Measurements from ENCODE around the gene NFKBIL1.

The NFKBIL1 gene

GRCh38 chr6:31560697-31561058 is 13.3 kb downstream of the NFKBIL1 start:
- DNase-seq, result no peak

GRCh38 chr6:31567531-31568370 is 20.3 kb downstream of the NFKBIL1 start:
- no peak for DNase-seq

DNA sequence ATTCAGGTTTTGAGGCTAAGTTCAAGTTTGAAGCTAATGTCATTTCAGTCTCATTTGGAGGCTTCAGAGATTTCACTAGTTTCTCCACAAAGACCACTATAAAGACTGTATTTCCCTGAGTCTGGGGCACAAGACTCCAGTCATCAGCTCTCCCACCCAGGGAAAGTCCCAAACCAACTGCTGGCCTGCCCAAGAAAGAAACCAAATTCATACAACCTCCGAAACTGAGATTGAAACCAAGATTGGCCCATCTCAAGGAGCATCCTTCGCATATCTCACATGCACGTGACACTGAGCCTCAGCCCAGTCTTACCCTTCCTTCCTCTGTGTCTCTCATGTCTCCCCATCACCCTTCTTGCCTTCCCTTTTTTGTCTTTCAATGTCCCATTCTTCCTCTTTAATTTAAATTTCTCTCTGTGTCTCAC is 21.1 kb downstream of the NFKBIL1 start:
- peak; percentile 57 for DNase-seq

- DNase-seq, result no peak
These were observed 22.6 kb downstream of the NFKBIL1 start for GRCh38 chr6:31569861-31570536.

DNA sequence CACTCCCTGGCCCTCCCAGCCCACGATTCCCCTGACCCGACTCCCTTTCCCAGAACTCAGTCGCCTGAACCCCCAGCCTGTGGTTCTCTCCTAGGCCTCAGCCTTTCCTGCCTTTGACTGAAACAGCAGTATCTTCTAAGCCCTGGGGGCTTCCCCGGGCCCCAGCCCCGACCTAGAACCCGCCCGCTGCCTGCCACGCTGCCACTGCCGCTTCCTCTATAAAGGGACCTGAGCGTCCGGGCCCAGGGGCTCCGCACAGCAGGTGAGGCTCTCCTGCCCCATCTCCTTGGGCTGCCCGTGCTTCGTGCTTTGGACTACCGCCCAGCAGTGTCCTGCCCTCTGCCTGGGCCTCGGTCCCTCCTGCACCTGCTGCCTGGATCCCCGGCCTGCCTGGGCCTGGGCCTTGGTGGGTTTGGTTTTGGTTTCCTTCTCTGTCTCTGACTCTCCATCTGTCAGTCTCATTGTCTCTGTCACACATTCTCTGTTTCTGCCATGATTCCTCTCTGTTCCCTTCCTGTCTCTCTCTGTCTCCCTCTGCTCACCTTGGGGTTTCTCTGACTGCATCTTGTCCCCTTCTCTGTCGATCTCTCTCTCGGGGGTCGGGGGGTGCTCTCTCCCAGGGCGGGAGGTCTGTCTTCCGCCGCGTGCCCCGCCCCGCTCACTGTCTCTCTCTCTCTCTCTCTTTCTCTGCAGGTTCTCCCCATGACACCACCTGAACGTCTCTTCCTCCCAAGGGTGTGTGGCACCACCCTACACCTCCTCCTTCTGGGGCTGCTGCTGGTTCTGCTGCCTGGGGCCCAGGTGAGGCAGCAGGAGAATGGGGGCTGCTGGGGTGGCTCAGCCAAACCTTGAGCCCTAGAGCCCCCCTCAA is 24.9 kb downstream of the NFKBIL1 start, which contains the start of gene LTA:
Gene LTA, plus strand, starts transcription at position 249 of the 871 bp plus-strand sequence. Its CDS starts 454 bp downstream, at position 703.
- DNase-seq, result peak; percentile 79

GRCh38 chr6:31573239-31574105 is 26.1 kb downstream of the NFKBIL1 start:
- DNase-seq, result no peak

DNA sequence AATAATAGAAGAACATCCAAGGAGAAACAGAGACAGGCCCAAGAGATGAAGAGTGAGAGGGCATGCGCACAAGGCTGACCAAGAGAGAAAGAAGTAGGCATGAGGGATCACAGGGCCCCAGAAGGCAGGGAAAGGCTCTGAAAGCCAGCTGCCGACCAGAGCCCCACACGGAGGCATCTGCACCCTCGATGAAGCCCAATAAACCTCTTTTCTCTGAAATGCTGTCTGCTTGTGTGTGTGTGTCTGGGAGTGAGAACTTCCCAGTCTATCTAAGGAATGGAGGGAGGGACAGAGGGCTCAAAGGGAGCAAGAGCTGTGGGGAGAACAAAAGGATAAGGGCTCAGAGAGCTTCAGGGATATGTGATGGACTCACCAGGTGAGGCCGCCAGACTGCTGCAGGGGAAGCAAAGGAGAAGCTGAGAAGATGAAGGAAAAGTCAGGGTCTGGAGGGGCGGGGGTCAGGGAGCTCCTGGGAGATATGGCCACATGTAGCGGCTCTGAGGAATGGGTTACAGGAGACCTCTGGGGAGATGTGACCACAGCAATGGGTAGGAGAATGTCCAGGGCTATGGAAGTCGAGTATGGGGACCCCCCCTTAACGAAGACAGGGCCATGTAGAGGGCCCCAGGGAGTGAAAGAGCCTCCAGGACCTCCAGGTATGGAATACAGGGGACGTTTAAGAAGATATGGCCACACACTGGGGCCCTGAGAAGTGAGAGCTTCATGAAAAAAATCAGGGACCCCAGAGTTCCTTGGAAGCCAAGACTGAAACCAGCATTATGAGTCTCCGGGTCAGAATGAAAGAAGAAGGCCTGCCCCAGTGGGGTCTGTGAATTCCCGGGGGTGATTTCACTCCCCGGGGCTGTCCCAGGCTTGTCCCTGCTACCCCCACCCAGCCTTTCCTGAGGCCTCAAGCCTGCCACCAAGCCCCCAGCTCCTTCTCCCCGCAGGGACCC is 27.0 kb downstream of the NFKBIL1 start:
- no peak for DNase-seq

- peak; percentile 61 for DNase-seq
These were observed 28.0 kb downstream of the NFKBIL1 start, which contains the start of gene TNF for GRCh38 chr6:31575335-31575901. Gene TNF (plus strand): TSS chr6:31575565. CDS start chr6:31575742, 177 bp downstream.

DNA sequence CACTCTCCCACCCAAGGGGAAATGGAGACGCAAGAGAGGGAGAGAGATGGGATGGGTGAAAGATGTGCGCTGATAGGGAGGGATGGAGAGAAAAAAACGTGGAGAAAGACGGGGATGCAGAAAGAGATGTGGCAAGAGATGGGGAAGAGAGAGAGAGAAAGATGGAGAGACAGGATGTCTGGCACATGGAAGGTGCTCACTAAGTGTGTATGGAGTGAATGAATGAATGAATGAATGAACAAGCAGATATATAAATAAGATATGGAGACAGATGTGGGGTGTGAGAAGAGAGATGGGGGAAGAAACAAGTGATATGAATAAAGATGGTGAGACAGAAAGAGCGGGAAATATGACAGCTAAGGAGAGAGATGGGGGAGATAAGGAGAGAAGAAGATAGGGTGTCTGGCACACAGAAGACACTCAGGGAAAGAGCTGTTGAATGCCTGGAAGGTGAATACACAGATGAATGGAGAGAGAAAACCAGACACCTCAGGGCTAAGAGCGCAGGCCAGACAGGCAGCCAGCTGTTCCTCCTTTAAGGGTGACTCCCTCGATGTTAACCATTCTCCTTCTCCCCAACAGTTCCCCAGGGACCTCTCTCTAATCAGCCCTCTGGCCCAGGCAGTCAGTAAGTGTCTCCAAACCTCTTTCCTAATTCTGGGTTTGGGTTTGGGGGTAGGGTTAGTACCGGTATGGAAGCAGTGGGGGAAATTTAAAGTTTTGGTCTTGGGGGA is 28.7 kb downstream of the NFKBIL1 start:
- DNase-seq, result no peak

DNA sequence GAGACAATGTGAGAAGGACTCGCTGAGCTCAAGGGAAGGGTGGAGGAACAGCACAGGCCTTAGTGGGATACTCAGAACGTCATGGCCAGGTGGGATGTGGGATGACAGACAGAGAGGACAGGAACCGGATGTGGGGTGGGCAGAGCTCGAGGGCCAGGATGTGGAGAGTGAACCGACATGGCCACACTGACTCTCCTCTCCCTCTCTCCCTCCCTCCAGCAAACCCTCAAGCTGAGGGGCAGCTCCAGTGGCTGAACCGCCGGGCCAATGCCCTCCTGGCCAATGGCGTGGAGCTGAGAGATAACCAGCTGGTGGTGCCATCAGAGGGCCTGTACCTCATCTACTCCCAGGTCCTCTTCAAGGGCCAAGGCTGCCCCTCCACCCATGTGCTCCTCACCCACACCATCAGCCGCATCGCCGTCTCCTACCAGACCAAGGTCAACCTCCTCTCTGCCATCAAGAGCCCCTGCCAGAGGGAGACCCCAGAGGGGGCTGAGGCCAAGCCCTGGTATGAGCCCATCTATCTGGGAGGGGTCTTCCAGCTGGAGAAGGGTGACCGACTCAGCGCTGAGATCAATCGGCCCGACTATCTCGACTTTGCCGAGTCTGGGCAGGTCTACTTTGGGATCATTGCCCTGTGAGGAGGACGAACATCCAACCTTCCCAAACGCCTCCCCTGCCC is 29.6 kb downstream of the NFKBIL1 start:
- peak; percentile 57 for DNase-seq

DNA sequence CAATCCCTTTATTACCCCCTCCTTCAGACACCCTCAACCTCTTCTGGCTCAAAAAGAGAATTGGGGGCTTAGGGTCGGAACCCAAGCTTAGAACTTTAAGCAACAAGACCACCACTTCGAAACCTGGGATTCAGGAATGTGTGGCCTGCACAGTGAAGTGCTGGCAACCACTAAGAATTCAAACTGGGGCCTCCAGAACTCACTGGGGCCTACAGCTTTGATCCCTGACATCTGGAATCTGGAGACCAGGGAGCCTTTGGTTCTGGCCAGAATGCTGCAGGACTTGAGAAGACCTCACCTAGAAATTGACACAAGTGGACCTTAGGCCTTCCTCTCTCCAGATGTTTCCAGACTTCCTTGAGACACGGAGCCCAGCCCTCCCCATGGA is 30.2 kb downstream of the NFKBIL1 start:
- DNase-seq, result no peak

DNA sequence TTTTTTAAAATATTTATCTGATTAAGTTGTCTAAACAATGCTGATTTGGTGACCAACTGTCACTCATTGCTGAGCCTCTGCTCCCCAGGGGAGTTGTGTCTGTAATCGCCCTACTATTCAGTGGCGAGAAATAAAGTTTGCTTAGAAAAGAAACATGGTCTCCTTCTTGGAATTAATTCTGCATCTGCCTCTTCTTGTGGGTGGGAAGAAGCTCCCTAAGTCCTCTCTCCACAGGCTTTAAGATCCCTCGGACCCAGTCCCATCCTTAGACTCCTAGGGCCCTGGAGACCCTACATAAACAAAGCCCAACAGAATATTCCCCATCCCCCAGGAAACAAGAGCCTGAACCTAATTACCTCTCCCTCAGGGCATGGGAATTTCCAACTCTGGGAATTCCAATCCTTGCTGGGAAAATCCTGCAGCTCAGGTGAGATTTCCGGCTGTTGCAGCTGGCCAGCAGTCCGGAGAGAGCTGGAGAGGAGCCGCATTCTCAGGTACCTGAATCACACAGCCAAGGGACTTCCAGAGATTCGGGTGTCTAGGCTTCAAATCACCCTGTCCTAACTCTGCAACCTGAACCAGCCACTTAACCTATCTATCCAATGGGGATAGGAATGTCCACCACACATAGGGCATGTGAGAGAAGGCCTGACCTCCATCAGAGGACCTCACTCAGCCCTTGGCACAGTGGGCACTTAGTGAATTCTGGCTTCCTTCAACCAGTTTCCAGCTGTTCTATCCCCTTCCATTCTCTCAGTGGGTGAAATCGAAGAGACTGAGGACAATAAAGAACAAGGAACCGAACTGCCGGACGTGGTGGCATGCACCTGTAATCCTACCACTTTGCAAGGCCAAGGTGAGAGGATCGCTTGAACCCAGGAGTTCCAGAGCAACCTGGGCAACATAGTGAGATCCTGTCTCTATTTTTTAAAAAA is 31.0 kb downstream of the NFKBIL1 start:
- no peak for DNase-seq

DNA sequence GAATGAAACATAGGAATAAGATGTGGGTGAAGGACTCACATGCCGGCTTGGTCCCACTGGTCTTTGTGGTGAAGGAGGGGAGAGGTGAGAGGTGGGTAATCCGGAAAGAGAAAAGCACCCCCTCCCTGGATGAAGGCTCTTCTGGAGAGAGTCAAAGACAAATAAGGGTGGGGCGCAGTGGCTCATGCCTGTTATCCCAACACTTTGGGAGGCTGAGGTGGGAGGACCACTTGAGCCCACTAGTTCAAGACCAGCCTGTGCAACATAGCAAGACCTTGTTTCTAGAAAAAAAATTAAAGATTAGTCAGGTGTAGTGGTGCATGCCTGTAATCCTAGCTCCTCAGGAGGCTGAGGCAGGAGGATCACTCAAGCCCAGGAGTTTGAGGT is 31.7 kb downstream of the NFKBIL1 start:
- DNase-seq, result no peak

GRCh38 chr6:31579546-31580437 is 32.4 kb downstream of the NFKBIL1 start:
- DNase-seq, result no peak

- no peak for DNase-seq
These were observed 33.0 kb downstream of the NFKBIL1 start for GRCh38 chr6:31580438-31580740.

DNA sequence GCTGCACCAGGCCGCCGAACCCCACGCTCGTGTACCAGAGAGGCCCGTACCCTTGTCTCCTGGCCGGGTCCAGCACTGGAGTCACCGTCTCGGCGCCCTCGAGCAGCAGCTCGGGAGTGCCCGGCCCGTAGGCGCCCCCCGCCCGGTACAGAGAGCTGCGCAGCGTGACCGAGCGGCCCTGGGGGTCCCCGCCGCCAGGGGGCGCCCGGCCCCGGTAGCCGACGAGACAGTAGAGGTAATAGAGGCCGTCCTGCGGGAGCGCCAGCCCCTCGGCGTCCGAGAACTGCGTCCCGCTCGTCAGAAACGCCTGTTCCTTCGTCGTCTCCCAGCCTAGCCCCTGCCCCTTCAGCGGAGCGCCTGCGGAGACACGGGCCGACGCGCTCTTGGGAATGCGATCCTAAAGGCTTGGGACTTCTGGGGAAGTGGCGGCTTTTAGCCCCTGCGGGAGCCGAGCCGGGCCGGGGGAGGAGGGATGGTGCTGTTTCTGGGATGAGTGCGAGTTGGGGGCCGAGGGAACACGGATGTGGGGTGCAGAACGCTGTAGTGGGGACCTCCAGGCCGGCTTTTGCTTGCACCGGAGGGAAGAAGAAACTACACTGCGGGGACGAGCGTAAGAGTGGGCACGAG is 33.5 kb downstream of the NFKBIL1 start:
- peak; percentile 93 for DNase-seq
